HepG2 (cell line): ENCODE data around the gene LY6G5B. TPM values are rescaled to one million over a fixed set of nuclear protein-coding genes. Genes with fewer than 3 reads are reported as not detected.

Source experiments
- AKAP8 ChIP-seq: sonication (generic); formaldehyde crosslinking; IDR thresholded peaks from 2 replicates; pipeline ENCODE4 v1.5.1; 2020; ENCODE audit warnings: mild to moderate bottlenecking, missing genetic modification reagents
- ARID5B ChIP-seq: IDR thresholded peaks from 2 replicates; pipeline ENCODE4 v1.4.0; 2020; ENCODE audit warnings: mild to moderate bottlenecking, missing genetic modification reagents
- HDAC6 ChIP-seq: fragments of 200-600 bp; sonication (generic); IDR thresholded peaks from 2 replicates; pipeline ENCODE4 v1.7.0; 2017; ENCODE audit warnings: mild to moderate bottlenecking, antibody characterized with exemption, low read length, low read depth
- HNRNPH1 ChIP-seq: fragments of 200-400 bp; formaldehyde crosslinking; optimal IDR thresholded peaks from 2 replicates; pipeline ENCODE3; 2017; ENCODE audit warnings: mild to moderate bottlenecking, low read depth, low read length
- HNRNPK ChIP-seq: fragments of 200-400 bp; formaldehyde crosslinking; IDR thresholded peaks from 2 replicates; pipeline ENCODE4 v1.6.1; 2018; ENCODE audit warnings: low read length, low read depth, moderate library complexity, mild to moderate bottlenecking; ENCODE audit not compliant: poor library complexity, severe bottlenecking
- JARID2 ChIP-seq: sonication (generic); formaldehyde crosslinking; IDR thresholded peaks from 2 replicates; pipeline ENCODE4 v1.8.1; 2023; ENCODE audit warnings: missing genetic modification reagents, inconsistent platforms; ENCODE audit not compliant: insufficient replicate concordance
- MEIS1 ChIP-seq: sonication (generic); formaldehyde crosslinking; IDR thresholded peaks from 2 replicates; pipeline ENCODE4 v1.9.0; 2021; ENCODE audit warnings: mild to moderate bottlenecking, missing genetic modification reagents, moderate library complexity, borderline replicate concordance
- MTF1 ChIP-seq: sonication (generic); formaldehyde crosslinking; IDR thresholded peaks from 2 replicates; pipeline ENCODE4 v1.5.0; 2020; ENCODE audit warnings: missing genetic modification reagents
- MXD4 ChIP-seq: IDR thresholded peaks from 2 replicates; pipeline ENCODE4 v1.6.1; 2016; ENCODE audit warnings: mild to moderate bottlenecking, missing biosample characterization, missing genetic modification reagents
- TAF15 ChIP-seq: fragments of 200-400 bp; formaldehyde crosslinking; IDR thresholded peaks from one replicate; pipeline ENCODE4 v1.6.1; 2018; ENCODE audit warnings: mild to moderate bottlenecking, low read depth, low read length; ENCODE audit not compliant: poor library complexity, severe bottlenecking
- ZFP37 ChIP-seq: sonication (generic); formaldehyde crosslinking; IDR thresholded peaks from 2 replicates; pipeline ENCODE4 v1.4.0; 2020; ENCODE audit warnings: missing genetic modification reagents, borderline replicate concordance
- ZNF446 ChIP-seq: sonication (generic); formaldehyde crosslinking; IDR thresholded peaks from 2 replicates; pipeline ENCODE4 v1.5.0; 2020; ENCODE audit warnings: mild to moderate bottlenecking, missing genetic modification reagents
- ZNF546 ChIP-seq: sonication (generic); formaldehyde crosslinking; conservative IDR thresholded peaks from 2 replicates; pipeline ENCODE4 v1.8.1; 2023; ENCODE audit warnings: mild to moderate bottlenecking, missing genetic modification reagents
- ZNF562 ChIP-seq: sonication (generic); formaldehyde crosslinking; IDR thresholded peaks from 2 replicates; pipeline ENCODE4 v1.8.0; 2022; ENCODE audit warnings: missing genetic modification reagents, borderline replicate concordance
- ZNF569 ChIP-seq: sonication (generic); formaldehyde crosslinking; IDR thresholded peaks from 2 replicates; pipeline ENCODE4 v1.5.0; 2020; ENCODE audit warnings: mild to moderate bottlenecking, missing genetic modification reagents, moderate library complexity, borderline replicate concordance
- ZNF598 ChIP-seq: sonication (generic); formaldehyde crosslinking; IDR thresholded peaks from 2 replicates; pipeline ENCODE4 v1.5.1; 2020; ENCODE audit warnings: mild to moderate bottlenecking, missing genetic modification reagents, borderline replicate concordance
- ZNF75D ChIP-seq: sonication (generic); formaldehyde crosslinking; IDR thresholded peaks from 2 replicates; pipeline ENCODE4 v1.8.1; 2023; ENCODE audit warnings: missing genetic modification reagents, mild to moderate bottlenecking, borderline replicate concordance
- ZSCAN20 ChIP-seq: sonication (generic); formaldehyde crosslinking; IDR thresholded peaks from 2 replicates; pipeline ENCODE4 v1.4.0; 2020; ENCODE audit warnings: missing genetic modification reagents, mild to moderate bottlenecking, borderline replicate concordance
- polyA plus RNA-seq, 8 experiments: library from polyadenylated mRNA; depleted of rRNA in 3 of 8; stranded (reverse) in 7 of 8; unstranded in 1 of 8; fragments of >200 nt; fragmentation: Illumina TruSeq in 4 of 8; extraction: Trizol in 4 of 8; gene quantifications; 2 replicates each; pipeline versions ENCODE4 v1.2.1 to v1.2.3, GENCODE V29; 2011 to 2016; ENCODE audit warnings: low read depth in 4 of 8, missing spikeins in 1 of 8, mixed read lengths in 1 of 8; ENCODE audit not compliant: insufficient read depth in 1 of 8
- total RNA-seq, 5 experiments: library from RNA; depleted of rRNA; stranded (reverse); fragments of >200 nt; fragmentation: Illumina TruSeq; extraction: Trizol; gene quantifications; 2 replicates each; pipeline ENCODE4 v1.2.3, GENCODE V29; 2016; ENCODE audit warnings: low read depth in 1 of 5
- TF ChIP-seq, protein P1 (sequence below): sonication (generic); formaldehyde crosslinking; IDR thresholded peaks from 2 replicates; pipeline ENCODE4 v1.4.0; 2020; ENCODE audit warnings: mild to moderate bottlenecking, missing genetic modification reagents, borderline replicate concordance

Gene LY6G5B
- total and polyA plus RNA-seq, 2 of the 13 experiments (the other 11 are each of a cell fraction or from before 2014, with no cell fraction given) = 7.8 to 15.7 TPM

- TF ChIP-seq, protein P1, sequence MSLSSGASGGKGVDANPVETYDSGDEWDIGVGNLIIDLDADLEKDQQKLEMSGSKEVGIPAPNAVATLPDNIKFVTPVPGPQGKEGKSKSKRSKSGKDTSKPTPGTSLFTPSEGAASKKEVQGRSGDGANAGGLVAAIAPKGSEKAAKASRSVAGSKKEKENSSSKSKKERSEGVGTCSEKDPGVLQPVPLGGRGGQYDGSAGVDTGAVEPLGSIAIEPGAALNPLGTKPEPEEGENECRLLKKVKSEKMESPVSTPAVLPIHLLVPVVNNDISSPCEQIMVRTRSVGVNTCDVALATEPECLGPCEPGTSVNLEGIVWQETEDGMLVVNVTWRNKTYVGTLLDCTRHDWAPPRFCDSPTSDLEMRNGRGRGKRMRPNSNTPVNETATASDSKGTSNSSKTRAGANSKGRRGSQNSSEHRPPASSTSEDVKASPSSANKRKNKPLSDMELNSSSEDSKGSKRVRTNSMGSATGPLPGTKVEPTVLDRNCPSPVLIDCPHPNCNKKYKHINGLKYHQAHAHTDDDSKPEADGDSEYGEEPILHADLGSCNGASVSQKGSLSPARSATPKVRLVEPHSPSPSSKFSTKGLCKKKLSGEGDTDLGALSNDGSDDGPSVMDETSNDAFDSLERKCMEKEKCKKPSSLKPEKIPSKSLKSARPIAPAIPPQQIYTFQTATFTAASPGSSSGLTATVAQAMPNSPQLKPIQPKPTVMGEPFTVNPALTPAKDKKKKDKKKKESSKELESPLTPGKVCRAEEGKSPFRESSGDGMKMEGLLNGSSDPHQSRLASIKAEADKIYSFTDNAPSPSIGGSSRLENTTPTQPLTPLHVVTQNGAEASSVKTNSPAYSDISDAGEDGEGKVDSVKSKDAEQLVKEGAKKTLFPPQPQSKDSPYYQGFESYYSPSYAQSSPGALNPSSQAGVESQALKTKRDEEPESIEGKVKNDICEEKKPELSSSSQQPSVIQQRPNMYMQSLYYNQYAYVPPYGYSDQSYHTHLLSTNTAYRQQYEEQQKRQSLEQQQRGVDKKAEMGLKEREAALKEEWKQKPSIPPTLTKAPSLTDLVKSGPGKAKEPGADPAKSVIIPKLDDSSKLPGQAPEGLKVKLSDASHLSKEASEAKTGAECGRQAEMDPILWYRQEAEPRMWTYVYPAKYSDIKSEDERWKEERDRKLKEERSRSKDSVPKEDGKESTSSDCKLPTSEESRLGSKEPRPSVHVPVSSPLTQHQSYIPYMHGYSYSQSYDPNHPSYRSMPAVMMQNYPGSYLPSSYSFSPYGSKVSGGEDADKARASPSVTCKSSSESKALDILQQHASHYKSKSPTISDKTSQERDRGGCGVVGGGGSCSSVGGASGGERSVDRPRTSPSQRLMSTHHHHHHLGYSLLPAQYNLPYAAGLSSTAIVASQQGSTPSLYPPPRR (CRISPR knock-in tag) = peak; percentile 46; the same call in 1 of the 2 replicates
- TF ChIP-seq TAF15 = peak; percentile 95
- TF ChIP-seq JARID2 (CRISPR knock-in tag) = no peak
- no peak for TF ChIP-seq ZNF562
- TF ChIP-seq ZSCAN20 (CRISPR knock-in tag) = peak; percentile 95
- no peak for TF ChIP-seq ZNF569 (CRISPR knock-in tag)
- peak; percentile 90; the same call in 1 of the 2 replicates for TF ChIP-seq MTF1 (CRISPR knock-in tag)
- TF ChIP-seq ZNF598 = peak; percentile 82; the same call in 1 of the 2 replicates
- TF ChIP-seq HNRNPK = no peak
- TF ChIP-seq ARID5B (CRISPR knock-in tag) = peak; percentile 65
- no peak for TF ChIP-seq ZNF75D (CRISPR knock-in tag)
- peak; percentile 99 for TF ChIP-seq AKAP8
- TF ChIP-seq HDAC6 = no peak
- peak; percentile 16 for TF ChIP-seq HNRNPH1
- peak; percentile 76 for TF ChIP-seq MXD4 (CRISPR knock-in tag)
- no peak; the same call in 1 of the 2 replicates for TF ChIP-seq MEIS1 (CRISPR knock-in tag)
- TF ChIP-seq ZNF546 (CRISPR knock-in tag) = peak; percentile 90
- TF ChIP-seq ZNF446 (CRISPR knock-in tag) = no peak; the same call in none of the 2 replicates
- no peak for TF ChIP-seq ZFP37
Observed at GRCh38 chr6:31660381-31661261, 9.2 kb upstream of the LY6G5B start, which contains the start of gene C6orf47 (continued).
